Epithelial cell of esophagus (primary cell): Measurements from ENCODE around the gene NOXRED1.
"Not testable (repeated sequence)": the region's sequence is repeated elsewhere in the genome, so short reads cannot be mapped to it uniquely, and the experiment has no call there.

Experiments
- DNase-seq: peaks from one replicate; pipeline ENCODE4 v3.0.0; 2010; ENCODE audit warnings: low read depth
- H3K4me3 ChIP-seq: 2 replicates; pipeline ENCODE4 v1.5.1; 2011; ENCODE audit warnings: mild to moderate bottlenecking, low read length, control low read depth
- TF ChIP-seq, protein P1 (sequence below): IDR thresholded peaks from 2 replicates; pipeline ENCODE4 v1.5.1; 2011; ENCODE audit warnings: low read depth, mild to moderate bottlenecking, low read length, control low read depth, inconsistent platforms; ENCODE audit not compliant: insufficient read depth; ENCODE audit errors: missing control alignments

The NOXRED1 gene

DNA sequence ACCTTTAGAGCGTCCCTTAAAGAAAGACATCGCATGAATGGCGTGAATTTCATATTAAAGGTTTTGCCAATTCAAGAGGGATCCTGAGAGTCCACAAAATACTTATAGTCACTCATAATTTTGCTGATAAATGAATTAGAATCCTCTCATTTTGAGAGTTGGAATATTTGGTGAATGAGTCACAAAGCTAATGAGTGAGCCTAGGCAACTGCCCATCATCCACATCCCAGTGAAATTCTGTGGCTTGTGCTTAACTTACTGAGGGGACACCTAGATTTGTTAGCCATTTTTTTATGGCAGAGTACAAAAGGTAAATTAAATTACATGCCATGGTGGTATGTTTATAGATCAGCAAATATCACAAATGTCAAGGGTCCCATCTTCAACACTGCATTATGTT, 12.7 kb upstream of the NOXRED1 start:
- H3K4me3 ChIP-seq: no peak overlapping the region

DNA sequence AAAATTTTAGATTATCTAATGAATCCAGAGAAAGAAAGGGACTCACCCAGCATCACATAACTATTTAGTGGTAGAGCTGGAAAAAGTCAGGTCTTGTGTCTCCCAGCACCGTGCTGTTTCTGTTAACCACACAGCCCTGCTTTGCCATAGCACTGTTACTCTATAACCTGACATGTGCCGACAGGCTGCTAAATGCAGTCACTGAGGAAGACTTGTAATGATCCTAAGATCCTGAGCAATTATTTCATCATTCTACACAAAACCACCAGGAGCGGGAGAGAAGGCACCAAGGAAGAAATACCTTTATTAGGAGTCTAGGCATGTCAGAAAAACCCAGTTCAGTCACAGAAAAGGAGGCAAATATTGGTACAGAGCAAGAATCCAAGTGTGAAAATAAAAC, 3.1 kb upstream of the NOXRED1 start:
- DNase-seq: peak; percentile 4
- TF ChIP-seq, protein P1, sequence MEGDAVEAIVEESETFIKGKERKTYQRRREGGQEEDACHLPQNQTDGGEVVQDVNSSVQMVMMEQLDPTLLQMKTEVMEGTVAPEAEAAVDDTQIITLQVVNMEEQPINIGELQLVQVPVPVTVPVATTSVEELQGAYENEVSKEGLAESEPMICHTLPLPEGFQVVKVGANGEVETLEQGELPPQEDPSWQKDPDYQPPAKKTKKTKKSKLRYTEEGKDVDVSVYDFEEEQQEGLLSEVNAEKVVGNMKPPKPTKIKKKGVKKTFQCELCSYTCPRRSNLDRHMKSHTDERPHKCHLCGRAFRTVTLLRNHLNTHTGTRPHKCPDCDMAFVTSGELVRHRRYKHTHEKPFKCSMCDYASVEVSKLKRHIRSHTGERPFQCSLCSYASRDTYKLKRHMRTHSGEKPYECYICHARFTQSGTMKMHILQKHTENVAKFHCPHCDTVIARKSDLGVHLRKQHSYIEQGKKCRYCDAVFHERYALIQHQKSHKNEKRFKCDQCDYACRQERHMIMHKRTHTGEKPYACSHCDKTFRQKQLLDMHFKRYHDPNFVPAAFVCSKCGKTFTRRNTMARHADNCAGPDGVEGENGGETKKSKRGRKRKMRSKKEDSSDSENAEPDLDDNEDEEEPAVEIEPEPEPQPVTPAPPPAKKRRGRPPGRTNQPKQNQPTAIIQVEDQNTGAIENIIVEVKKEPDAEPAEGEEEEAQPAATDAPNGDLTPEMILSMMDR: no peak
- H3K4me3 ChIP-seq: no peak overlapping the region

More for the DNA sequence above, 12.7 kb upstream of the NOXRED1 start:
- TF ChIP-seq, protein P1: no peak
- DNase-seq: no peak

DNA sequence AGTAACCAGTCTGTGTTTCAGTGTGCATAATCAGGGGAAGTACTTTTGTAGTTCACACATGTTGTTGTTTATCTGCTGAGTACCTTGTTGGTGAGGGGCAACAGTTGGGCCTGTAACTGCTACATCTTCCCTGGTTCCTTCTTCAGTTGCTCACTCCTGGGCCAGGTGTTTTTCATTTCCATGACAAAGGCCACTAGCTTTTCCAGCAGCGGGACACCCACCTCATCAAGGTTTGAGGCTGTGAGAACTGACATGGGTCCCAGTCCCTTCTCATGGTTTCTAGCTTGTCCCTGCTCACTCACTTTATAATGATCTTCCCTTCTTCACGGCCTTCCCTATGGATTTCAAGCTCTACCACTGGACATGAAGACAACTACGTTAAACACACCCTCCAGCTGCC, 1.5 kb upstream of the NOXRED1 start:
- H3K4me3 ChIP-seq: no peak overlapping the region
- DNase-seq: no peak

DNA sequence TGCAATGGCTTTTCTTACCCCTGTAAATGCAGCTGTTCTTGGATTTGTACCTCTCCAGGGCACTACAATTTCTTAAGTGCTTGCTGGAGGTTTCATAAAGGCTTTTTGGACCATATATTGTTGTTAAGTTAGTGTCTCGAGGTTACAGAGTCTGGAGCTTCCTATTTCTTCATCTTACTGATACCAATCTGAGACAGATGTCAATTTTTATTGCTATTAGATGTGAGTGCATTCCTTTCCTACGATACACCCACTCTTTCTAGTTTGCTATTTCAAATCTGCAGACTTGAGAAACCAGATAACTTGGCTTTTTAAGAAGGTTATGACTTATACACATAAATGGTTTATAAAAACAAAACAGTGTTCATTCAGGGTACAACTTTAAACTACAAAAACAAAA, 2.1 kb downstream of the NOXRED1 start:
- H3K4me3 ChIP-seq: no peak overlapping the region
- TF ChIP-seq, protein P1: no peak
- DNase-seq: no peak

More for the DNA sequence above, 1.5 kb upstream of the NOXRED1 start:
- TF ChIP-seq, protein P1: no peak

DNA sequence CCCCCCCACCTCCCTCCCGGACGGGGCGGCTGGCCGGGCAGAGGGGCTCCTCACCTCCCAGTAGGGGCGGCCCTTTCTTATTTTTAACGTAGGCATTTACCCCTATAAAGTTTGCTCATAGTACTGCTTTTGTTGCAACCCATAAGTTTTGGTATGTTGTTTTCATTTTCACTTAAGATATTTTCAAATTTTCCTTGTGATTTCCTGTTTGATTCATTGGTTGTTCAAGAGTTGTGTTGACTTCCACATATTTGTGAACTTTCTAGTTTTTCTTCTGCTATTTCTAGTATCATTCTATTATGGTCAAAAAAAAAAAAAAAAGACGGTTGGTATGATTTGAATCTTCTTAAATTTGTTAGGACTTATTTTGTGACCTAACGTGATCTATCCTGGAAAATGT, 6.5 kb downstream of the NOXRED1 start:
- TF ChIP-seq, protein P1: no peak
- no peak overlapping the region for H3K4me3 ChIP-seq
- no peak for DNase-seq

DNA sequence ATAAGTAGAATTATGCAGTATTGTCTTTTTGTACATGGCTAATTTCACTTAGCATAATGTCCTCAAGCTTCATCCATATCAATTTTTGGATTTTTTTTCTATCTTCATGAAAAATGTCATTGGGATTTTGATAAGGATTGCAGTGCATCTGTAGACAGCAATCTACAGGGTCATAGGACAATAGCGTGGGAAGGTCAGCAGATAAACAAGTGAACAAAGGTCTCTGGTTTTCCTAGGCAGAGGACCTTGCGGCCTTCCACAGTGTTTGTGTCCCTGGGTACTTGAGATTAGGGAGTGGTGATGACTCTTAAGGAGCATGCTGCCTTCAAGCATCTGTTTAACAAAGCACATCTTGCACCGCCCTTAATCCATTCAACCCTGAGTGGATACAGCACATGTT, 7.2 kb downstream of the NOXRED1 start:
- H3K4me3 ChIP-seq, DNase-seq: not testable (repeated sequence)

DNA sequence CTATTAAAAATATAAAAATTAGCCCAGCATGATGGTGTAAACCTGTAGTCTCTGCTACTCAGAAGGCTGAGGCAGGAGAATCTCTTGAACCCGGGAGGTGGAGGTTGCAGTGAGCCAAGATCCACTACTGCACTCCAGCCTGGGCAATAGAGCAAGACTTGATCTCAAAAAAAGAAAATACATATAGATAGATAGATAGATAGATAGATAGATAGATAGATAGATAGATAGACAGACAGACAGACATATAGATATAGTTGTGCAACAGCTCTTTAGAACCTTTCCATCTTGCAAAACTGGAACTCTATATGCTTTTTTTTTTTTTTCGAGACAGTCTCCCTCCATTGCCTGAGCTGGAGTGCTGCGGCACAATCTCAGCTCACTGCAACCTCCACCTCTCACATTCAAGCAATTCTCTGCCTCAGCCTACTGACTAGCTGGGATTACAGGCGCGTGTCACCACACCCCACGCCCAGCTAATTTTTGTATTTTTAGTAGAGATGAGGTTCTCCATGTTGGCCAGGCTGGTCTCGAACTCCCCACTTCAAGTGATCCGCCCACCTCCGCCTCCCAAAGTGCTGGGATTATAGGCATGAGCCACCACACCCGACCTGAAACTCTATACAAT, 7.8 kb downstream of the NOXRED1 start:
- not testable (repeated sequence) for H3K4me3 ChIP-seq, DNase-seq

DNA sequence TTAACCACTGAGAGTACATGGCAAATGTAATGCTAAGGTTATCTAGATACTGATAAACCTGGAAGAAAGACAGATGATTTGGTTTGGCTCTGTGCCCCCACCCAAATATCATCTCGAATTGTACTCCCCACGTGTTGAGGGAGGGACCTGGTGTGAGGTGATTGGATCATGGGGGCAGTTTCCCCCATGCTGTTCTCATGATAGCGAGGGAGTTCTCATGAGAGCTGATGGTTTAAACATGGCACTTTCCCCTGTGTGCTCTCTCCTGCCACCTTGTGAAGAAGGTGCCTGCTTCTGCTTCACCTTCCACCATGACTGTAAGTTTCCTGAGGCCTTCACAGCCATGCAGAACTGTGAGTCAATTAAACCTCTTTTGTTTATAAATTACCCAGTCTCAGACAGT, 14.2 kb downstream of the NOXRED1 start:
- TF ChIP-seq, protein P1: peak; percentile 46
- H3K4me3 ChIP-seq: no peak overlapping the region
- peak; percentile 37 for DNase-seq
